Effector CD4-positive, alpha-beta T cell (primary cell): Measurements from ENCODE around the gene GTPBP3.
"Not testable (repeated sequence)": the region's sequence is repeated elsewhere in the genome, so short reads cannot be mapped to it uniquely, and the experiment has no call there.

ENCODE experiments used
- DNase-seq: peaks from one replicate; pipeline ENCODE4 v3.0.0-alpha.2; 2020
- total RNA-seq: gene quantifications from one replicate; lab custom pipeline; 2026; lab: John Stamatoyannopoulos, UW

Gene GTPBP3
- 22.1 reads per million, percentile 49 among the genes with 10 or more reads in this experiment for total RNA-seq

GRCh38 chr19:17336872-17337674 is at the start of gene GTPBP3:
Gene GTPBP3, plus strand, starts transcription at chr19:17337553. Its CDS starts 59 bp downstream, at chr19:17337612.
- peak; percentile 97 for DNase-seq

DNA sequence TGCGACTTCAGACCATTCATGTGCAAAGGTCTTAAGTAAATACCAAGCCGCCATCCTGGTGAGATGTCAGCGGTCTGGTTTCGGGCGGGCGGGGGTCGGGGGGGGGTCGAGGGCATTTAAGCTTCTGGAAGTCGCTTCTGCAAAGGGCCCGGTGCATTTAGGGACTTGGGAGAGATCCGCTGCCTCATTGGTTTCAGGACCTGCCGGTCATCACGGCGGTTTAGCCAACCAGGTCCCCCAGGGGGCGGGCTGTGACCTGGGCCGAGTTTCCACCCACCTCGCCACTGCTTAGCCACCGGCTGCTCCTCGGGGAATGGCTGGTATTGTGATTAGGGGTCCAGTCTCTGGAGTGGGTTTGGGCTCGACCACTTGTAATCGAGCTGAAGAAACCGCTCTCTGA is 47.9 kb upstream of the GTPBP3 start:
- no peak for DNase-seq

- peak; percentile 72 for DNase-seq
Measured at GRCh38 chr19:17292301-17293074, 44.9 kb upstream of the GTPBP3 start.

DNA sequence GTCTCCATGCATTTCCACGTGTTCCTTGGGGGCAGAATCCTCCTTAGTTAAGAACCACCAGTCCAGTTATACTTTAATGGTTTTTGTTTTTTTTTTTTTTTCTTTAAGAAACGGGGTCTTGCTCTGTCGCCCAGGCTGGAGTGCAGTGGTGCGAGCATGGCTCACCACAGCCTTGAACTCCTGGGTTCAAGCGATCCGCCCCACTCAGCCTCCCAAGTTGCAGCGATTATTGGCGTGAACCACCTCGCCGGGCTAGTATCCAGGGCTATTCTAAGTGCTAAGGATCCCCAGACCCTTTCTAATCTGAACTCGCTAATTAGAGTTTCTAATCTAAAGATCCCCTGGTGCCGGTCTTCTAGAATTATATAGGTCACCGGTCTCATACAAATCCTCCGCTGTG is 43.7 kb upstream of the GTPBP3 start:
- DNase-seq = no peak

- no peak for DNase-seq
Measured at GRCh38 chr19:17294051-17294891, 43.1 kb upstream of the GTPBP3 start.

DNA sequence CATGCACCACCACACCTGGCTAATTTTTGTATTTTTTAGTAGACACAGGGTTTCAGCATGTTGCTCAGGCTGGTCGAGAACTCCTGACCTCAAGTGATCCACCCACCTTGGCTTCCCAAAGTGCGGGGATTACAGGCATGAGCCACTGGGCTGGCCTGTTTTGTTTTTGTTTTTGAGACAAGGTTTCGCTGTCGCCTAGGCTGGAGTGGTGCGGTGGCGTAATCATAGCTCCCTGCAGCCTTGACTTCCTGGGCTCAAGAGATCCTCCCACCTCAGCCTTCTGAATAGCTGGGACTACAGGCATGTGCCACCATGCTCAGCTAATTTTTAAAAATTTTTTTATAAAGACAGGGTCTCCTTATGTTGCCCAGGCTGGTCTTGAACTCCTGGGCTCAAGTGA is 41.8 kb upstream of the GTPBP3 start:
- DNase-seq = not testable (repeated sequence)

DNA sequence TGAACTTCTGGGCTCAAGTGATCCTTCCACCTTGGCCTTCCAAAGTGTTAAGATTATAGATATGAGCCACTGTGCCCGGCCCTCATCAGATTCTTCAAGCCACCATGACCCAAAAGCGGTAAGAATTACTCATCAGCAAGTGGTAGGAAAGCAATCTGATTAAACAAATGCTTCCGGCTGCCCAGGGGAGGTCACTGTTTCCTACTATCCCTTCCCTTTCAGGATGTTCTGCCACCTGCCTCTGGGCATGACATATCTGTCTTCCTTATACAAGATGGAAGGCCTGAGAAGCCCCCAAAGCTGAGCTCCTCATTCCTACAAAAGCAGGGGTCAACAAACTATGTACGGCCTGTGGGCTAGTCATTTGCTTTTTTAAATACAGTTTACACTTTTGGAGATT is 41.1 kb upstream of the GTPBP3 start:
- no peak for DNase-seq

DNA sequence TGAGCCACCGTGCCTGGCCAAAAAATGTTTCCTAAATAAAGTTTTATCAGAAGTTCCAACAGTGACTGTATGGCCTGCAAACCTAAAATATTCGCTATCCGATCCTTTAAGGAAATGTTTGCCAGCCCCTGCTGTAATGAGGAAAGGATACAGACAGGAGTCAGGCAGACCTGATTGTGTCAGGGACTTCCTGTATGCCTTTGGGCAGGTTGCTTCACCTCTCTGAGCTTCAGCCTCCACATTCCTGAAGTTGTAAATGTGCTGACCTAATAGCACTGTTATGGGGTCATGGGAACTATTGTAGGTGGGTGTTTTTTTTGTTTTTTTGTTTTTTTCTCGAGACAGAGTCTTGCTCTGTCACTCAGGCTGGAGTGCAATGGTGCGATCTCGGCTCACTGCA is 40.4 kb upstream of the GTPBP3 start:
- no peak for DNase-seq

DNA sequence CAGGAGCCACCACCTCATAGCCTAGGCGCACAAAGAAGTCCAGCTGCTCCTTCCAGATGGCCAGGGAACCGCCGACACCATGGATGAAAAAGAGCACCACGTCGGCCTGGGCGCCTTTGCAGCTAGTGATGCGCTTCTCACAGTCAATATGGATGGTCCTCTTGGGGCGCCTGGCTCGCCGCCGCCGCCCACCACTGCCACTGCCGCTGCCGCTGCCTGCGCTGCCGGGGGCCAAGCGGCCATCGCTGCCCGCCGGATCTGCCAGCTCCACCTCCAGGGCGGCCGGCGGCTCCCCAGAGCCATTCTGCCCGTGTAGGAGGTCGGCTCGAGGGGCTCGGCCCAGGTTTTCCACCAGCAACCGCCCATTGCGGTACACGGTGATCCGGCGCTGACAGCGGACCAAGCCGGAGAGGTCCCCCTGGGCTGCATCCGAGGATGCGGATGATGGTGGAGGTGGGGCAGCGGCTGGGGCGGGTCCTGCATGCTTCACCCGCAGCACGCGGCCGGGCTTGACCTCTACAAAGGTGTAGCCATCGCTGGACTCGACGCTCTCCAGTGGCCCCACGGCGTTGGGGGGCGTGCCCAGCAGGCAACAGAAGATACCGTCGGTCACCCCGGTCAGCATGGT is 36.2 kb upstream of the GTPBP3 start:
- DNase-seq = no peak

GRCh38 chr19:17302391-17303166 is 34.8 kb upstream of the GTPBP3 start:
- DNase-seq = no peak

GRCh38 chr19:17303167-17303939 is 34.0 kb upstream of the GTPBP3 start, which contains the start of gene ABHD8:
Gene ABHD8, minus strand, starts transcription at chr19:17303425. Its CDS starts 1,809 bp downstream, at chr19:17301616.
- peak; percentile 86 for DNase-seq

GRCh38 chr19:17303940-17304267 is 33.4 kb upstream of the GTPBP3 start:
- no peak for DNase-seq

GRCh38 chr19:17304386-17305215 is 32.8 kb upstream of the GTPBP3 start:
- no peak for DNase-seq

- DNase-seq = no peak
Measured at GRCh38 chr19:17305216-17305516, 32.2 kb upstream of the GTPBP3 start.

DNA sequence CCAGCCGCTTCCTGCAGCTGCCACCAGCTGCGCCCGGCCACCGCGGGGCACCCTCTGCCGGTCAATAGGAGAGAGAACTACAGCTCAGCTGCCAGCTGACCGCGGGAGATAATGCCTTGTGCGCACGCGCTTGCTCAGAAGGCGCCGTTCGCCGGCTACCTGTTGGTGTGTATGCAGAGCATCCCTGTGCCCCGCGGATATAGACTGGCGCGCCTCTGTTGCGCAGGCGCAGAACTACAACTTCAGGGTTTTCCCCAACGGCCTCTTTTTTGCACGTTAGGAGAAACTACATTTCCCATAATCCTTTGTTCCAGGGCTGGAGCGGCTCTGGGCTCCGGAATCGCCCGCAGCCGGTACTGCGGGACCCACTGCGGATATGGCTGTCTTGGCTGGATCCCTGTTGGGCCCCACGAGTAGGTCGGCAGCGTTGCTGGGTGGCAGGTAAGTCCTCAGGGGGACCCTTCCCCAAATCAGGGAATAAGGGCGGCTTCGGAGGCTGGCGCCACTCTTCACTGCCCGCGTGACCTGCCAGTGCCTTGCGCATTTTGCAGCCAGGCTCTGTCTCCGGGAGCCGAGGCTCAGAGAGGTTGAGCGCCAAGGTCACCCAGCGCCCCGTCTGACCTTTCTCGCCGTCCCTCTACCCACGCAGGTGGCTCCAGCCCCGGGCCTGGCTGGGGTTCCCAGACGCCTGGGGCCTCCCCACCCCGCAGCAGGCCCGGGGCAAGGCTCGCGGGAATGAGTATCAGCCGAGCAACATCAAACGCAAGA is 31.7 kb upstream of the GTPBP3 start, which contains the start of gene MRPL34:
Gene MRPL34, plus strand, starts transcription at position 356 of the 768 bp plus-strand sequence. Its CDS starts 21 bp downstream, at position 377.
- DNase-seq = peak; percentile 91

DNA sequence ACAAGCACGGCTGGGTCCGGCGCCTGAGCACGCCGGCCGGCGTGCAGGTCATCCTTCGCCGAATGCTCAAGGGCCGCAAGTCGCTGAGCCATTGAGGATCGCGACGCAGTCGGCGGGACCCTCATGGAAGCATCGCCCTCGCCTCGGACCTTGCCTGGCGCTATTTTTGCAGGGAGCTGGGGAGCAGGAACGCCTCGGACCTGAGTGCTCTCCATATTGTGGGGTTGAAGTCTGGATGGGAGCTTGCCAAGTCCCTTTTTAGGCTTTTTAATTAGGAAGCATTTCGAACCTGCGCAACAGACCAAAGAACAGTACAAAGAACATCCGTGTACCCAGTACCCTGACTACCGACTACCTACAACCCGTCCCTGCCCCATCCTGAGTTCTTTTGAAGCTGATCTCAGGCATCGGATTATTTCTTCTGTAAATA is 31.1 kb upstream of the GTPBP3 start:
- DNase-seq = no peak

GRCh38 chr19:17307876-17308377 is 29.4 kb upstream of the GTPBP3 start:
- no peak for DNase-seq

DNA sequence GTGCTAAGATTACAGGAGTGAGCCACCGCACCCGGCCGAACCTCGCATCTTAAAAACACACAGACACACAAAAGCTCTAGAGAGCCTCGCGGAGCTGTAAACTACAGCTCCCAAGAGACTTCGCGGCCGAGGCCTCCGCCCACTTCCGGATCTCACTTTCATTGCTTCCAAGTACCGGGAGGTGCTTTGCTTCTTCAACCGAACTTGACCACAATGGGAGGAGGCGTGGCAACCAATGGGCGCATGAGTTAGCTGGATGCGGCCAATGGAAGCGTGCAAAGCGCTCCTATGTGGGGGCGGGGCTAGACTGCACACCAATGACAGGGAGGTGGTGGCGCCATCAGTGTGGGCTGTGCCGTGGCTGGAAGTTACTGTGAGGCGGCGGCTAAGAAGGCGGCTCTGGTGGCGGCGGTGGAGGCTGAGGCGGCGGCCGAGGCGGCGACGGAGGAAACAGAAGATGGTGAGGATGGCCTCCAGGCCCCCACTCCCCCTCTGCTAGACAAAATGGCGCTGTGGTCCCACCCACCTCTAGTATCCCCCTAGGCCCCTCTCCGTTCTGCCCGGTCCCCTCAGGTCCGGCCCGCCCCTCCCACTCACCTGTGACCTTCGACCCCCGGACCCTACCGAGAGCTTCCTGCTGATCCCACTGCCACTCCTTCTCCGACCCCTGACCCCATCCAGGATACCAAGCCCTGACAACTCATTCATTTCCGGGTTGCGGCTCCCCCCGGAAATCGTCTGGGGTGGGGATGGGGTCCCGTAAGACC is 28.0 kb upstream of the GTPBP3 start, which contains the start of gene DDA1:
Gene DDA1, plus strand, starts transcription at position 366 of the 767 bp plus-strand sequence. Its CDS starts 92 bp downstream, at position 458.
- DNase-seq = peak; percentile 99
